Brain pericyte (primary cell): ENCODE results near the gene ANTXR2.

ENCODE experiments used
- DNase-seq: peaks from one replicate; pipeline ENCODE4 v3.0.0-alpha.2; 2012; ENCODE audit warnings: low read depth, low spot score

The ANTXR2 gene

DNA sequence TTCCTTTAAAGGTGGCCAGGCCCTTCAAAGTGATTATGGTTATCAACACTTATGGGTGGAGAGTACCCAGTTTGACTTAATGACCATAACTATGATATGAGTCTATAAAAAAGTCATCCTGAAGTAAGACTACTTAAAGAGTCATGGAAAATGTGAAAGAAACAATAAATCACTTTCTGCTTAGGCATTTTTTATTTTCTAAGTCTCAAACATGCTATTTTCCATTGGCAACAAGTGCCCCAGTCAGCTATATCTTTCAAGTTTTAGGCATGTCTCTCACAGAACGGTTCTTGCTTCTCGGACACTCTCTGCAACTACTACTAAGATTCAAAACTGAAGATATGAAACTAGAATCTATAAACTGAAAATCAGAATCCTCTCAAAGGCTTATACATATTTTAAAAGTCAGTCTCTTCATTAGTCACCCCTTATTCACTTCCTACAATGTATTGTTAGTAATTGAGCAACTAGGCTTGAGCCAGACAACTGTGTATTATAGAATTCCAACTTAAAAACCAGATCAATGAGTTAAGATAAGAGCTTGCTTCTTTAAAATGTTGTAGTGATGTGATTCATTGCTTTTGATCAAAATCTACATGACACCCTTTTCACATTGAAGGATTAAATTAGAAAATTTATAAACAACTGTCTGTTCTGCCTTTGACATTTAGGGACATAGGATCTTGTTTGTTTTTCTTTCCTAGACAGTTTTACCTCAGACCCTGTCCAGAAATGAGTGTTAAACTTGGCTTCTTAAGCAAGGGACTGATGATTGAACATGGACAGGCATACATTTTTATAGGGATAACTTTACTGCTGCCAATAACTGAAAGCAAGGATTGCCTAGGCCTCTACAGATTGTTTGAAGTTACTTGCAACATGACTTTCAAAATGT is 2.9 kb downstream of the ANTXR2 start:
- no peak for DNase-seq

DNA sequence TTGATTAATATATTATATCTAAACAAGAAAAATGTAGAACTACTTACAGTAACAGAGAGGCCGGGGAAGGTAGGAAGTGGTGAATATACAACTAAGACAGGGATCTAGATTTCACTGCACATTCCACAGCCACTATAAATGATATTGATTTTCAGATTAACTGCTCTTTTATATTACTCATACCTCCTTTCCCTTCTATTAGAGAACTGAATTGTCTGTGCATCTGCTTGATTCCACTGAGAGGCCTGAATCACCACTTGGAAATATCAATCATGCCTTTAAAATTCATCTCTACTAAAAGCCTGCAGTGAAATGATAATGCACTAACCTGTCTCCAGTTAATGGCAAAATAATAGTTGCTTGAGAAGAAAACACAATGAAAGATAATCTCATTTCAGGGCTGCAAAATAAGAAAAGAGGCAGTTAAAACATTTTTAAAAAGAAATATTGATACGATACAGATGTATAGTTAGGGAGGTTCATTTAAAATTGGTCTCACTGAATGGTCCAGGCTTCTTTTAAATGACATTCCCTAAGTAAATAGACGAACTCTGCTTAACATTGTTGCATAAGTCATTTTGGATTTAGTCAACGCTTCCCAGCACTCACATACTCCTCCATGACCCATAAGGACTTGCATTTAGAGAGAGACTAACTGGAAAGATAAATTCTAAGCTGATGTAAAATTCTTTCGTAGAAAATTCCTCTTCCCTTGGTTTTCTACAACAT is 3.8 kb downstream of the ANTXR2 start:
- DNase-seq = no peak

- no peak for DNase-seq
These were observed 7.4 kb downstream of the ANTXR2 start for GRCh38 chr4:80065601-80066000.

GRCh38 chr4:80062527-80062926 is 10.5 kb downstream of the ANTXR2 start:
- DNase-seq = no peak

DNA sequence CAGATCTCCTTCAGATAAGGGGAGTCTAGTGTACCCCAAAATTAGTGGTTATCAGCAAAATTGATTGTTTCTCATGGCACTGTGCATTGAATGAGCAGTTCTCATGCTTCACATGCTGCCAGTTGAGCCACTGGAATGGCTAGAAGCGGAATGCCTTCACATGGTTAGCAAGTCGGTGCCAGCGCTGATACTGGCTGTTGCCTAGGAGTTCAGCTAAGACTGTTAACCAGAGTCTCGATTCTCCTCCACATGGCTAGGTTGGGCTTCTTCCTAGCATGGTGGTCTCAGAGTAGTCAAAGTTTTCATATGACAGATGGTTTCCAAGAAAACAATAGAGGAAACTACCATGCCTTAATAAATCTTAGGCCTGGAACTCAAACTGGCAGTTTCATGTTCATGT is 12.2 kb downstream of the ANTXR2 start:
- no peak for DNase-seq

DNA sequence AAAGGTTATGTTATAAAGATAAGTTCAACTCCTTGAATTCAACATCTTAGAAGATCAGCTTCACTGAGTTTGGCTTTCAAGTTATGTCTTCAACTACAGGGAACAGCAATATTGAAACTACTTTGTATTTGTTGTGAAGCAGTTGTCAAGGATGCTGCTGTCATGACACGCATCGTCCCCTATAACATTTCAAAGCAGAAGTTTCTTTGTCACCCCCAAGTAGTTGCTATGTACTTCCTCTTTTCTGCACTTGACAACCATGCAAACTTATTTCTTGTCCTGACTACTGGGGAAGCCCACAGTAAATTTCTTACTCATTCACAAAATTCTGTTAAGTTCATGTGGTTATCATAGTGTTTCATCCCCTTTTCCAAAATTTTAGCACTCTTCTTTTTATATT is 14.3 kb downstream of the ANTXR2 start:
- no peak for DNase-seq

- DNase-seq = no peak
These were observed 18.7 kb downstream of the ANTXR2 start for GRCh38 chr4:80054375-80054774.

- DNase-seq = no peak
These were observed 19.7 kb downstream of the ANTXR2 start for GRCh38 chr4:80053140-80053910.

GRCh38 chr4:80049813-80050534 is 23.1 kb downstream of the ANTXR2 start:
- no peak for DNase-seq

- DNase-seq = no peak
These were observed 23.6 kb downstream of the ANTXR2 start for GRCh38 chr4:80049402-80049801.

GRCh38 chr4:80045786-80046185 is 27.2 kb downstream of the ANTXR2 start:
- no peak for DNase-seq

- DNase-seq = no peak
These were observed 29.5 kb downstream of the ANTXR2 start for GRCh38 chr4:80043541-80043940.

DNA sequence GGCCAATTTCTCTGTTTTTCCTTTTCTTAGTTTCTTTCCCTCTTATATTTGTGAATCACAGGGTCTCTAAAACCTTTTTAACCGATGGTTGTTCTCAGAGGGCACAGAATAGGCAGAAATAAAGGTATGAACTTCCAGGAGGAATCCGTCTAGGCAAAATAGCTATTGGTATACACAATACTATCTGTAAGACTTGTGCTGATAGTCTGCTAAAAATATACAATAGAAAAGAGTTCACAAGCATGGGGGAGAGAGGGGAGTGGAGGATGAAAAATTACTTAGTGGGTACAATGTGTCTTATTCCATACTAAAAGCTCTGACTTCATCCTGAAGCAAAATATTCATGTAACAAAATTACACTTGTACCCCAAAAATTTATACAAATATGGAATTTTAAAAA is 30.2 kb downstream of the ANTXR2 start:
- DNase-seq = no peak

- DNase-seq = no peak
These were observed 35.2 kb downstream of the ANTXR2 start for GRCh38 chr4:80037864-80038263.

DNA sequence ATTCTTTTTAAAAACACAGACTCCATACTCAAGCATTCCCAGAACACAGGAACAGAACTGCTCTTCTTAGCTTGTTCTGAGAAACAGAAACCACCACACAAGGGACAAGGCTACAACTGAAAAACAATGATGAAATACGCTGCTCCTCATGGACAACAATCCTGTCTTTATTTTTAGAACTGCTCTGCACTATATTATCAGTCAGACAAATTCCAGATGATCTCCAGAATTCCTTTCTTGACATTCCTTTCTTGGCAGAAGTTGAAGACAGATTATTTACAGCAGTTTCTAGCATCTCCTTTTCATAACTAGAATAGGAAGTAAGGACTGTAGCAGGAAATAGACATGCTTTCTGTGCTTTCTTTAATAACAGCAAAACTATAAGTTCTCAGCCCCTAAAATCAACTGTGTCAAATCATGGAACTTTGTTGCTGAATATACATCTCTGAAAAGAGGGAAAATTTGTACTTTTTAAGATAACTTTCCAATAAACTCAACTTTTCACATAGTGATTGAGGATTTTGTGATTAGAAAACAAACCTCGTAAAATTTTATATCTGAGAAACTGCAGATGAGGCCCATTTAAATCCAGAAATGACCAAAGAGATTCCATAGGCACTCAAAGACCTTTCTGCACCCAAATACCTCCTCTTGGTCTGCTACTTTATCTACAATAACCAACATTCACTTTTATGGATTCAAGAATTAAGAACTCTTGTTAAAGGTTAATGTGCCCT is 35.9 kb downstream of the ANTXR2 start:
- peak; percentile 7 for DNase-seq

- no peak for DNase-seq
These were observed 36.7 kb downstream of the ANTXR2 start for GRCh38 chr4:80036306-80036705.

DNA sequence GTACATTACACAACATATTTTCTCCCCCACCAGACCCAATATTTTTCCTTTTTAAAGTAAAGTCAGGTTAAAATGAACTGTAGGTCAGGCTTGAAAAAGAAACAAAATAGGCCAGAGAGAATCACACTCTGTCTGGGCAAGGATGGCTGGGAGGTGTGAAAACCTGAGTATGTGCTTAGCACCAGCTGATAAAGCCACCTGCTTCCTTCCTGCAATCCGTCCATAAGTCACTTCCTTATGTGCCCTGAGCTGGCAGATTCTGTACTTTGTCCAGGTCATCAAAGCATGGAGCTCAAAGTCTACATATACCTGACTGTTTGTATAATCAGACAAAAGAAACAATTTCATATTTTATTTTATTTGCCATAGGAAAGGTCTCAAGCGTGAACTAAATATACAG is 37.7 kb downstream of the ANTXR2 start:
- DNase-seq = no peak

DNA sequence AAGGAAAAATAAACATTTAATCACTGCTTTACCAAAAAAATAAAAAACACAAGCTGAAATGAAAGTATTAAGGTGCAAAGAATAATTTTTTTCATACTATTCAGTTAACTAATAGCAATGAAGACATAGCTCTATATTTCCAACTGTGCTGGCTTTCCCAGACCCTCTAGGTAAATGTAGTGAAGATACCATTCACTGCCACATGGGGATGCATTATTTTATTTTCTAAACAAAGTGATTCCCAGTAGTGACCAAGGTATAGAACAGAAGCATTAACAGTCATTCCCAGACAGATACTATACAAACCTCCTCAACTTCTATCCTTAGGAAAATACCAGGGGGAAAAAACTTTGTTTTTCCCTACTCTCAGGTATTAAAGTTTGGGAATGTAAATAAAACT is 39.4 kb downstream of the ANTXR2 start:
- DNase-seq = no peak

DNA sequence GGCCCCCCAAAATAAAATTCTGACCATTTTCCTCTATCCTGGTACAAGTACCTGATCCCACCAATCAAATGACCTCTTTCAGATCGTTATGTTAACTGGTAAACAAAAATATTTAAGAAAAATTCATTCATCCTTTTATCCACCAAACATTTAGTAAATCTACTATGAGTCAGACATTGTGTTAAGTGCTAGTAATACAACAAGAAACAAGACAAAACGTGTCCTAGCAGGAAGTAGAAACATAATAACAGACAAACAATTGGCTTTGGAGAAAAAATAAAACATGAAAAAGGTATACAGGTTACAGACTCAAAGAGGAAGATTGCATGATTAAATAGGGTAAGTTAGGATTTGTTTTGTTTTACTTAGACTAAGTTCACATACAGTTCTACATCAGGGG is 43.7 kb downstream of the ANTXR2 start:
- no peak for DNase-seq

DNA sequence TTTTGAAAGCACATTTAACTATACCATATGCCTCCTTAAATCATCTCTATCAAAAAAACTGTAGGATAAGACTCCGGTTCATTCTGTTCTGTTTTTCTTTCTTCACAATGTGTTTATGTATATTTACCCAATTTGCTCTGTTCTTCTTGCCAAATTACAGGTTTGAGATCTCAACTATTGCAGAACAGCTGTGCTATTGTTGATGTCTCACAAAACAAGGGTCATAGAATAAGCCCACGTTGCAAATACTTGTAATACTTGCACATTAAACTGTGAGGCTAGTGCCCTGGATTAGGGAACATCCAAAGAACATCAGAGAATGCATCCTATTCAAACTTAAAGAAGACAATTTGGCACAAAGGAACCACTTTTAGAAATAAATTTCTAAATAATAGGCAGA is 45.4 kb downstream of the ANTXR2 start:
- no peak for DNase-seq

DNA sequence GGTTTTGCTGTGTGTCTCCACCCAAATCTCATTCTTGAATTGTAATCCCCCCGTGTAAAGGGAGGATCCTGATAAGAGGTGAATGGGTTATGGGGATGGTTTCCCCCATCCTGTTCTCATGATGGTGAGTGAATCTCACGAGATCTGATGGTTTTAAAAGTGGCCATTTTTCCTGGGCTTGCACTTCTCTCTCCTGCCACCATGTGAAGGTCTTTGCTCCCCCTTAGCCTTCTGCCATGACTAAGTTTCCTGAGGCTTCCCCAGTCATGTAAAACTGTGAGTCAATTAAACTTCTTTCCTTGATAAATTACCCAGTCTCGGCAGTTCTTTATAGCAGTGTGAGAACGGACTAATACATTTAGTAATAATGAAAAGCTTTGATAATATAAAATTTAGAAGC is 46.9 kb downstream of the ANTXR2 start:
- DNase-seq = no peak
